K562 (cell line): ENCODE data around the gene RIPOR1. TPM values are rescaled to one million over a fixed set of nuclear protein-coding genes. Genes with fewer than 3 reads are reported as not detected.

Source experiments
- ARHGAP35 ChIP-seq: fragments of 450-650 bp; IDR thresholded peaks from 2 replicates; pipeline ENCODE4 v1.6.1; 2018; ENCODE audit not compliant: partially characterized antibody
- COPS2 ChIP-seq: fragments of 450-650 bp; conservative IDR thresholded peaks from 2 replicates; pipeline ENCODE4 v1.6.1; 2016; ENCODE audit warnings: mild to moderate bottlenecking, moderate library complexity
- ERF ChIP-seq: fragments of 450-650 bp; formaldehyde crosslinking; IDR thresholded peaks from 2 replicates; pipeline ENCODE4 v1.4.0; 2020; ENCODE audit warnings: mild to moderate bottlenecking, mixed read lengths
- FOXA1 ChIP-seq: fragments of 450-650 bp; IDR thresholded peaks from 2 replicates; pipeline ENCODE4 v1.6.1; 2016; ENCODE audit warnings: mild to moderate bottlenecking, borderline replicate concordance
- FOXJ3 ChIP-seq: sonication (generic); formaldehyde crosslinking; IDR thresholded peaks from 2 replicates; pipeline ENCODE4 v1.4.0; 2020; ENCODE audit warnings: mild to moderate bottlenecking, missing genetic modification reagents
- HNRNPL ChIP-seq: fragments of 200-400 bp; formaldehyde crosslinking; IDR thresholded peaks from 2 replicates; pipeline ENCODE4 v1.6.1; 2017; ENCODE audit warnings: low read depth, mild to moderate bottlenecking, low read length
- KDM4B ChIP-seq, 2 experiments: fragments of 450-650 bp in 1 of 2; sonication (generic) in 1 of 2; IDR thresholded peaks; 2 replicates each; pipeline ENCODE4 v1.6.1; 2016 to 2017; ENCODE audit warnings: borderline replicate concordance in 2 of 2, antibody characterized with exemption in 1 of 2, low read depth in 1 of 2, mild to moderate bottlenecking in 1 of 2
- NCOR1 ChIP-seq: fragments of 450-650 bp; IDR thresholded peaks from 2 replicates; pipeline ENCODE4 v1.6.1; 2016; ENCODE audit warnings: mild to moderate bottlenecking, moderate library complexity
- SP1 ChIP-seq: sonication (generic); formaldehyde crosslinking; IDR thresholded peaks from 2 replicates; pipeline ENCODE4 v1.8.1; 2022; ENCODE audit warnings: mild to moderate bottlenecking, missing genetic modification reagents
- ZNF143 ChIP-seq: sonication (generic); formaldehyde crosslinking; IDR thresholded peaks from 2 replicates; pipeline ENCODE4 v1.9.0; 2022; ENCODE audit warnings: mild to moderate bottlenecking, missing genetic modification reagents
- ZNF217 ChIP-seq: sonication (generic); formaldehyde crosslinking; IDR thresholded peaks from 2 replicates; pipeline ENCODE4 v1.8.0; 2022; ENCODE audit warnings: mild to moderate bottlenecking, missing genetic modification reagents
- ZNF407 ChIP-seq: fragments of 450-650 bp; IDR thresholded peaks from 2 replicates; pipeline ENCODE4 v1.6.1; 2016; ENCODE audit warnings: low read depth
- ZNF445 ChIP-seq: fragments of 250-450 bp; sonication (Bioruptor Pico); IDR thresholded peaks from 2 replicates; pipeline ENCODE4 v1.4.0; 2020; ENCODE audit warnings: low read depth, mild to moderate bottlenecking, moderate library complexity
- ZNF561 ChIP-seq: fragments of 450-650 bp; formaldehyde crosslinking; conservative IDR thresholded peaks from 2 replicates; pipeline ENCODE4 v1.4.0; 2020; ENCODE audit warnings: mild to moderate bottlenecking, moderate library complexity
- ZNF609 ChIP-seq: sonication (generic); formaldehyde crosslinking; IDR thresholded peaks from 2 replicates; pipeline ENCODE4 v1.8.1; 2023; ENCODE audit warnings: missing genetic modification reagents, mild to moderate bottlenecking, borderline replicate concordance
- polyA plus RNA-seq, 8 experiments: library from polyadenylated mRNA; depleted of rRNA in 4 of 8; stranded (reverse) in 5 of 8; unstranded in 3 of 8; fragments of >200 nt; fragmentation: Nextera tagmentation in 2 of 8; fragmentation: Illumina TruSeq in 1 of 8; extraction: Ambion mirVana in 2 of 8; extraction: Trizol in 1 of 8; gene quantifications; 2 replicates each; pipeline versions ENCODE4 v1.2.1 to v1.2.3, GENCODE V29; 2011 to 2014; ENCODE audit warnings: inconsistent platforms in 1 of 8, missing spikeins in 1 of 8
- total RNA-seq, 7 experiments: library from RNA; depleted of rRNA in 6 of 7; stranded (reverse); fragments of >200 nt in 6 of 7; fragmentation: Illumina TruSeq in 2 of 7; extraction: Trizol in 2 of 7; gene quantifications; 2 replicates each; pipeline versions ENCODE4 v1.2.1 to v1.2.3, GENCODE V29; 2011 to 2021; ENCODE audit warnings: low replicate concordance in 1 of 7

The RIPOR1 gene
- total and polyA plus RNA-seq, 9 of the 15 experiments (the other 6 are each of a cell fraction or from before 2014, with no cell fraction given): 0.36 to 31.1 (median 3.0) TPM

- TF ChIP-seq ZNF407 (no peak), ZNF143 (0 out of 2 replicates have a peak, but pooled peaks have one; percentile 27), FOXJ3 (CRISPR knock-in tag) (no peak), COPS2 (no peak), KDM4B (IDR thresholded peaks at IDR 0.05; ENCODE audit: borderline replicate concordance in 2 of 2, low read depth in 1 of 2) (peak in 1 of 2 experiments; percentile 81; a peak in 2 of 4 replicates), HNRNPL (no peak), ZNF561 (CRISPR knock-in tag) (no peak), NCOR1 (0 out of 2 replicates have a peak, but pooled peaks have one; percentile 15), FOXA1 (no peak), ZNF445 (no peak), ZNF217 (CRISPR knock-in tag) (no peak), ZNF609 (CRISPR knock-in tag) (no peak), SP1 (CRISPR knock-in tag) (peak; percentile 99), ERF (CRISPR knock-in tag) (0 out of 2 replicates have a peak, but pooled peaks have one; percentile 17), ARHGAP35 (no peak)
Observed at GRCh38 chr16:67480833-67481560, 47.6 kb upstream of the RIPOR1 start, which contains the start of gene ATP6V0D1 (continued).
